Activated CD8-positive, alpha-beta memory T cell treated with anti-CD3 and anti-CD28 coated beads, Interleukin-2, amount 50 U/mL, for 48 hours (primary cell): ENCODE data around the gene LEAP2.
A peak's percentile ranks its signal among the peaks of the same experiment; 100 is the strongest.
"Not testable (repeated sequence)": the region's sequence is repeated elsewhere in the genome, so short reads cannot be mapped to it uniquely, and the experiment has no call there.

ENCODE experiments used
- DNase-seq: peaks from one replicate; pipeline ENCODE4 v3.0.0-alpha.2; 2020

LEAP2 gene

DNA sequence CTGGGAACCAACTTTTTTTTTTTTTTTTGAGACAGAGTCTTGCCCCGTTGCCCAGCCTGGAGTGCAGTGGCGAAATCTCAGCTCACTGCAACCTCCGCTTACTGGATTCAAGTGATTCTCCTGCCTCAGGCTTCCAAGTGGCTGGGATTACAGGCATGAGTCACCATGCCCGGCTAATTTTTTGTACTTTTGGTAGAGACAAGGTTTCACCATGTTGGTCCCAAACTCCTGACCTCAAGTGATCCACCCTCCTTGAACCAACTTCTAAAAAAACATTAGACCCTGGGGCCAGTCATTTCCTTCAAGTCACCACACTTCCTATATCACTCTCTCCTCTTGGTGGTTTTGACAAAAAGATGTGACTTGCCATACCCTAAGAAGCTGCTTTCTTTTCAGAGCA is 32.2 kb upstream of the LEAP2 start:
- DNase-seq = no peak

DNA sequence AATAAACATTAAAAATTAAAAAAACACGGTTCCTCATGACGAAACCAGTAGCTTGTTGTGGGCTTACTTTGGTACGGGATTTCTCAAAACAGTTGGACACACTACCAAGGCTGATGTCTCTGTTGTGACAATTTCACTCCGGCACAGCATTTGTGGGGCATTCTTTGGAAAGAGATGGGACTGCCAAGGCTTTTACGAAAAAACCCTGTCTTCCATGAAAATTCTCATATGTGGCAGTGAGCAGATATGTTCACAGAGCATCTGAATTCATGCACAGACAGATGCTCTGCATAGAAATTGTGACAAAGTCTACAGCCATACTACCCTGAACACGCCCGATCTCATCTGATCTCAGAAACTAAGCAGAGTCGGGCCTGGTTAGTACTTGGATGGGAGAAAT is 25.2 kb upstream of the LEAP2 start:
- DNase-seq = no peak

DNA sequence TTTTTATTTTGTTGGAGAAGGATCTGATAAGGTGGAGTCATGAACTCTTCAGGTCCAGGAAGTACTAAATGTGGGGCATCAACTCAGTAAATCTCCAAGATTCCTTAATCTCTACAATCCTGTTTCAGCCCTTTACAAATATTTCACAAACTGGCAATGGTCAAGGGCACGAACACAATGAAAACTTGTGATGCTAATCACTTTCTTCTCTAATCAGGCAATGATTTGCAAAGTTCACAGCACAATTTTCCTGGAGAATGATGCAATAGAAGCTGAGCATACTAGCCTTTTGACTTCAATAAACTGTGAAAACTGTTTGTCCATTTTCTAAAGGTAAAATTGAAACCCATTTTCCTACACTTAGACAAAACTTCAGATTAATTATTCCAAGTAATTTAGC is 24.1 kb upstream of the LEAP2 start:
- no peak for DNase-seq

DNA sequence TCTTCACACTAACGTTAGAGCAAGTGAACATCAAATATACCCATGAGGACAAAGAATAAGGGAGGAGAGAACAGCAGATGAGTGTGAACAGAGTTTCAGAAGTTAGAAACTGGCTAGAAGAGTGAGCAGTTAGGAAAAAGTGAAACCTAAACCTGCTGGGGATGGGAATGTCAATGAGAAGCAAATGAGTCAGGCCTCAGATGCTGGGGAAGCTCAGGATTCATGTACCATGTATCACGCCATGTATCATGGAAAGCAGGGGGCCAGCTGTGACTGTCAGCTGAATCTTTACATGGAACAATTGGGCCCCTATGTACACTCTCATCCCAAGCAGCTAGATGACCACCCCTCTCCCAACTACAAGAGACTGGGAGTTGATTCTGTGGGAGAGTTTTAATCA is 23.4 kb upstream of the LEAP2 start:
- no peak for DNase-seq

DNA sequence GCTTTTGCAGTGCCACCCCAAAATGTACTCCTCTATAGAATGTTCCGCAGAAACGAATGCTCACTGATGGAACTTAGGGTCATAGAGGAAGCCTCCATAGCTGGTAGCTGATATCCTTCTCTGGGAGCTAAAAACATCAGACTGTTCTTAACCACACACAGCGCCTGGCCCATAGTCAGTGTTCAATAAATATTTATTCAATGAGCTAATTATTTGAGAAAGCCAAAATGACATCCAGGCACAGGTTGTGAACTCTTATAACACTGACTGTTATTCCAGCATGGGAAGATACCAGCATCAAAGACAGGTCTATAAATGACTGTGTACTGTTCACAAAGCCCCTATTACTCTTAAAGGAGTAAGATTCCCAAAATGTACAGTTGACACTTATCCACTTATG is 20.1 kb upstream of the LEAP2 start:
- DNase-seq = peak; percentile 1

DNA sequence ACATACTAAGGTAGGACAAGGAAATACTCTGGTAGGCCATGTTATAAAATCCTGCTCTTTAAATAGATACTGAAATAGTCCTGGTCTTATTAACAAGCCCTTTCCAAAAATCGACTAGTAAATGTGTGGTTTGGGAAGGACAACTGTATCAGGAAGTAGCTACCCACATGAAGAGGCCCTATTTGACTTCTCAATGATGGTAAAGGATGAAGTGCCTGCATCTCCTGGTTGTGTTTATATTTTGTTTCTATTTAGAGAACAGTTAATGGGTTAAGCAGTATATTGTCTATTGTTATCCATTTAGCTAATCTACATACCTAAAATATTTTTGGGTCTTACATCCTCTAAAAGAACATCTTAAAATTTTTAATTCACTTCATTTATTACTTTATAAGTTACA is 19.7 kb upstream of the LEAP2 start:
- no peak for DNase-seq

DNA sequence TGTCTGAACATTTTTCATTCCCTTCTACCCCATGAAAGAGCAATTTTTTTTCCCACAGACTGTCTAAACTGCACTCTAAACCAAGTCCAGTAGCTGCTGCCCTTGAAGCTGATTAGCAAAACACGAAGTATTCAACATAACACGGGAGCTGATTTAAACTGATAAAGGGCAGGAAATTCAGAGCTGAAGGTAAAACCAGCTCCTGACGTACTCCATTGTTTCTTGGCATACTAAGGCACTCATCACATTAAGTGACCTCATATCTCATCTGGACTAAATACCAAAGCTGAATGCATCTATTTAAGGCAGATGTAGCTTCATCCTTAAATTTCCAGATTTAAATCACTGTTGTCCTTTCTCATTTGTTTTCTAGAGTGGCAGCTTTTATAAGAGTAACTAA is 19.2 kb upstream of the LEAP2 start:
- no peak for DNase-seq

DNA sequence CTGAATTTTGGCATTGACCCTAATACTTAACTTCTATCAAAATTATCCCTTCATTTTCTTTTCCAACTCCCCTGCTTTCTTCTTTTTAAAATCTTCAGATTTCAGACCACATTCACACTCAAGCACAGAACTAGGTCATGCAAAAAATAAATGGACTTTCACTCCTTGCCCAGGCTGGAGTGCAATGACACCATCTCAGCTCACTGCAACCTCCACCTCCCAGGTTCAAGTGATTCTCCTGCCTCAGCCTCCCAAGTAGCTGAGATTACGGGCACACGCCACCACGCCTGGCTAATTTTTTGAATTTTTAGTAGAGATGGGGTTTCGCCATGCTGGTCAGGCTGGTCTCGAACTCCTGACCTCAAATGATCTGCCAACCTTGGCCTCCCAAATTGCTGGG is 18.5 kb upstream of the LEAP2 start:
- DNase-seq = not testable (repeated sequence)

DNA sequence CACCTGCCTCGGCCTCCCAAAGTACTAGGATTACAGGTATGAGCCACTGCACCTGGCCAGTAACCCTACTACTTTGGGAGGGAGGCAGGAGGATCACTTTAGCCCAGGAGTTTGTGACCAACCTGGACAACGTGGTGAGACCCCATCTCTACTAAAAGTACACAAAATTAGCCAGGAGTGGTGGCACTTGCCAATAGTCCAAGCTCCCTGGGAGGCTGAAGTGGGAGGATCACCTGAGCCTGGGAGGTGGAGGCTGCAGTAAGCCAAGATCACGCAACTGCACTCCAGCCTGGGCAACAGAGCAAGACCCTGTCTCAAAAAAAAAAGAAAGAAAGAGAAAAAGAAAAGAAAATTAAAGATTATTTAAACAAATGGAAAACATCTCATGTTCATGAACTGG is 17.5 kb upstream of the LEAP2 start:
- DNase-seq = no peak

DNA sequence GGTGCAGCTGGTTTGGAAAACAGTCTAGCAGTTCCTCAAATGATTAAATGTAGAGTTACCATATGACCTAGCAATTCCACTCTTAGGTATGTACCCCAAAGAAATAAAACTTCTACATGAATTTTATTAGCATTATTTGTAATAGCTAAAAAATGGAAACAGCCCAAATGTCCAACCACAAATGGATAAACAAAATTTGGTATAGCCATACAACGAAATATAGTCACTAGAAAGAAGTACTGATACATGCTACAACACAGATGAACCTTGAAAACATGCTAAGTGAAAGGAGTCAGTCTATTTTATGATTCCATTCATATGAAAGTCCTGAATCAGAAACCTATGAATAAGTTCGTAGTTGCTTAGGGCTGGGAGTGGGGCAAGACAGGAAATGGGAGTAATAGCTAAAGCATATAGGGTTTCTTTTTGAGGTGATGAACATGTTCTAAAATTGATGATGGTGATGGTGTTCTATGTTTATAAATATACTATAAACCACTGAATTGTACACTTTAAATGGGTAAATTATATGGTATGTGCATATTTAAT is 13.5 kb upstream of the LEAP2 start:
- DNase-seq = no peak

DNA sequence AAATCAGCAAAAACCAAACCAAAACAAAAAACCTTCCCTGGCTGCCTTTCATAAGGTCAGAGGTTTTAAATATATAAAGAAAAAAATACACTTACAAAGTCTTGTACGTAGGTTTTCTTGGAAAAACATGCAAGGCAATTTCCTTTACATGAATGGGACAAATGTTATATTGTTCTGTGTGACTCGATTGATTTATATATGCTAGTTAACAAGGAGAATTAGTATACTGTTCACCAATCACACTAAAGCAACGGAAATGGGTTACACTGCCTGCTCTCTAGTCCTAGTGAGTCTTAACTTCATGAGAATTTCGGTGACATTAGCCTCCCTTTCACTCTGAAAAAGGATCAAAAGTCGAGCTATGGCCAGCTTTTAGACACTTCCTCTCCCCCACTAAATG is 12.7 kb upstream of the LEAP2 start:
- DNase-seq = no peak

DNA sequence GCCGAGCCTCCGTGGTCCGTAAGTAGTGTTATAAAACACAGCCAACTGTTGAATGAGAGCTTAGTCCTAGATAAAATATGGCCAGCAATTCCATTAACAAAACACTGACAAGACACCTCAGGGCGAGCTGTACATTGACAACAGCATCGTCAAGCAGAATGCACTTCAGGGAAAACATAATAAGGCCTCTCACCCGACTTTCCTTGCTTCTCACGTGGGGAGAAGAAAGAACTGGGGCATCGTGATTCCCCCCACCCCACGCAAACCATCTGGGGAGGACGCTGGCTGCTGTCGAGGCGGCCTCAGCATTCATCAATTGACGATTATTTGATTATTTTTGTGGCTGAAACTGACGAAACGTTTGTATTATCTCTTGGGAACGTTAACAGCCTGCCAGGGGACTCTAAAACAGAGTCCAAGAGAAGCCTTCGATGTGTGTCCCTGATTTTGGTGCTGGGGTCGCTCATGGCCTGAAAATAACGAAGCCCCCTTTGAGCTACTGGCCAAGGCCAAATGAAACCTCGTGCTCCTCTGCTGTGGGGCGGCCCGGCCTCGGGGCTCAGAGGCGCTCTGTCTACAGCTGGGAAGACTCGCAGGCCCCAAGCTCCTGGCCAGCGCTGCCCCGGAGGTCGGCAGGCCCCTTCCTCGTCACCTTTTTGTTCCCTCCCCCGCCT is 7.7 kb upstream of the LEAP2 start:
- no peak for DNase-seq

DNA sequence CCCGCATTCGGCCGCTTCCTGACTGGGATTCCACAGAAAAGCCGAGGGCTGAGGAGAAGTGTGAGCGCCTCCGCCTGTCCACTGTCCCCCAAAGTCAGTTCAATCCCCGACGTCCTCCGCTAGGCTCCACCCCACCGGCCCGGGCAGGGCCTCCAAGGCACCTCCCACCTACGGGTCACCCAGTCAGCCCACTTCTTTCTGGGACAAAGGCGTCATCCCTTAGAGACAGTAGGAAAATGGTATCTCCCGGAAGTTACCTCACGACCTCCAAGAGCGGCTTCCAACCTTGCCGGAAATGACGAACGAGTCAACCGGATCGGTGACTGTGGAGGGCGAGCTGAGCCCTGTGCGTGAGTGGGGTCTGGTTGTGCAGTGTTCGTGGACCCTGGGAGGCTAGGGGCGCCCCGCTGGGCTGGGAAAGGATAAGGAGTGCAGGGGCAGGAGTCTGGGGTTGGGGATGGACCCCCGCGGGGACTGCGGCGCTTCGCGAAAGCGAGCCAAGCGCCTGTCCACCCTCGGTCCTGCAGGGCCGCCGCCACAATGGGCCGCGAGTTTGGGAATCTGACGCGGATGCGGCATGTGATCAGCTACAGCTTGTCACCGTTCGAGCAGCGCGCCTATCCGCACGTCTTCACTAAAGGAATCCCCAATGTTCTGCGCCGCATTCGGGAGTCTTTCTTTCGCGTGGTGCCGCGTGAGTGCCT is 7.0 kb upstream of the LEAP2 start, which contains the start of the genes GDF9 and UQCRQ:
TSS of gene GDF9 (minus strand) at position 128 of the 704 bp plus-strand sequence. CDS start 1,936 bp downstream, outside the sequence.
TSS of gene UQCRQ (plus strand) at position 301 of the 704 bp plus-strand sequence. CDS start at position 541, 240 bp downstream.
- peak; percentile 91 for DNase-seq

DNA sequence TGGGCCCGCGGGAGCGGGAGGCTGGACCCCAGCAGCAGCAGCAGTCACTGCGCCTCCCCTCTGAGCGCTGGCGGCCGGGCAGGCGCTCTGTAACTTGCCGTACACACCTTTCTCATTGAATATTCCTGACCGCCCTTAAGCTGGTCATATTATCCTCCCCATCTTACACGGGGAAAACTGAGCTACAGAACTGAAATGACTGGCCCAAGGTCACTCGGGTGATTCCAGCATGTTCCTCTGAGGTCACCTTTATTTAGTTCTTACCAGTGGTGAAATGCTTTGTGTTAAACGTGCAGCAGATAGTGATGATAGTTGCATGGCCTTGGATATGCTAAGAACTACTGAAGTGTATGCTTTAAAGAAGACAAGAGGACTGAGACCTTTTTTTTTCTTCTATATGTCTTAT is 6.4 kb upstream of the LEAP2 start:
- DNase-seq = no peak

DNA sequence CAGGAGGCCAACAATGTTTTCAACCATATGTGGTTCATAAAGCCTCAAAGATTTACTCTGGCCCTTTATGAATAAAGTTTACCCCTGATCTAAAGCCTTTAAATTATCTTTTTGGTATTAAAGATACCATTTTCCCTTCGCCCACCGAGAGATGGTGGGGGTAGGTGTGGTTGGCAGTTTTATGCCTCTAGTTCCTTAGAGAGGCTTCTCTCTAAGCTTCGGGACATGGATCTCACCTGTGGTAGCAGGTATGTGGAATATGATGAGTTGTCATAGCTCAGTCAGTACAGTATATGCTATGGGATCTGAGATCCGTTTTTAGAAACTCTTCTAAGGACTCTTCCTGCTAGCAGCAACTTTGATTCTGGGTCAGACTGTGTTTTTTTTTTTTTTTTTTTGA is 4.7 kb upstream of the LEAP2 start:
- no peak for DNase-seq

DNA sequence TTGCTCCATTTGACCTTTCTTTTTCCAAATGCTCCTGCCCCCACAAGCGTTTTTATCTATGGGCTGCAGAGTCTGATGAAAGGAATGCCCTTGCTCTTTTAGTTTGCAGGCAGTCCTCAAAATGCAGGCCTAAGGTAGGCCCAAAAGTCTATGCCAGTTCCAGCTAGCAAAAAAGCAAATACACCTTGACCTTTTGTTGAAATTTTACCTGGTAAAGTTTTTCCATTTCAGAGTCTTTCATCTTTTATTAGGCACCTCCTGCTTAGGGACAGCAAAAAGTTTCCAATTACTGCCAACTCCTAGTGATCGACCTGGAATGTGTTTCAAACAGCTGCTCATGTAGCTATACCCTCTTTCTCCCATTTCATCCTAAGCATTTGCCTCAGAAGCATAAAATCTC is 2.7 kb upstream of the LEAP2 start:
- DNase-seq = no peak

DNA sequence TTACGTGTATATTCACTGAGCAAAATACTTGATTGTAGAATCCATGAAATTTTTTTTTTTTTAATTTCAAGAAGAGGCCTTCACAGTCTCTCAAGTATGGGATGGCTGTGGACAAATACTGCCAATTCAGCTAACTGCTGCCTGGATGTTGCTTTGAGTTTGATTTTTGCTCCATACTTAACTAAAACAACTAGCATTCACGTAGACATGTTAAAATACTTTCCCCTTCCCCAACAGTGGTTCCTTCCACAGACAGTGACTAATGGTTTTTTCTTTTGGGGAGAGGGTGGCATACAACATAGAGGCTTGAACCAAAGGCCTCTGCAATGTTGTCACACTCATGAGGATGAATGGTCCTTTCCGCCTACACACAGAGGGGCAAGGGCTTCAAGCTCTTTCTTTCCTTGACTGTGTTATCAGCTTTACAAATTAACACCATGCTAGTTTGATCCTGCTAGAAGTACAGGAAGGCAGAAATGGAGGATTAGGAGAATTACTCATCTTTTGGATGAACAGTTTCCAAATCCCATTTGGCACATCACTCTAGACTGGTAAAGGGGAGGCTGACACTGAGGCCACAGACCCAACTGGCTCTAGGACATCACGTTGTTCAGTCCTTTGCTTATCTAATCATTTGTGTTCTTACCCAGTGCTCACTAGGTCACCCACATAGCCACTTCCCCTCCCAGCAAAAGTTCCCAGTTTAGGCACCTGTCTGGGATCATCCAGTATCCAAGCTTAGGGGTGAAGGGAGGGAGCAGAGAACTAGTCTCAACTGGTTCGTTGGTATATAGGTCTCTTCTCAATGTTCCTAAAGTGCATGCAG is 1.8 kb upstream of the LEAP2 start:
- DNase-seq = no peak

DNA sequence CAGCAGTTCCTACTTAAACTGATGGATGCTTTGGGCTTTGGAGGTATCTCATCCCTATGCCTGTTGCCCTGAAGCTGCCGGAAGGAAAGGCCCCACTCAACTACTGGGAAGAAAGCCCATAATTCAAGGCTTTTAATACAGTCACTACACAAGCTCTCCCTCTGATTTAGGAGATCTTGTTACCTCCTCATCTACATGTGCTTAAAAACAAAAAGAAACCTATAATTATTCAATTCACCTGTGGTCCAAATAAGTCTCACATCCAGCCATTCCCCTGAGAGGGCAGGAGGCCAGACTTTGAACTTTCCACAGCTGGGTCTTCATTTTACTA is 715 bp upstream of the LEAP2 start:
- no peak for DNase-seq

DNA sequence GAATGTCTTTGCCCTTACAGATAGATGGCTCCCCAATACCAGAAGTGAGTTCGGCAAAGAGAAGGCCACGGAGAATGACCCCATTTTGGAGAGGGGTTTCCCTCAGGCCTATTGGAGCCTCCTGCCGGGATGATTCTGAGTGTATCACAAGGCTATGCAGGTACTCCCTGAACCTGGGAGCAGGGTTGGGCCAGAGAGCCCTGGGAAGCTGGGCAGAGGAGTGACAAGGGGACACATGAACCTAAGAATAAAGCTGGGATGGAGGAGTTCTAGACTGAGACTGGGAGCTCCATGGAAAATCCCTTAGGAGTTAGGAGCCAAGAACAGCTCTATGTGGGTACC is 433 bp downstream of the LEAP2 start:
- no peak for DNase-seq

DNA sequence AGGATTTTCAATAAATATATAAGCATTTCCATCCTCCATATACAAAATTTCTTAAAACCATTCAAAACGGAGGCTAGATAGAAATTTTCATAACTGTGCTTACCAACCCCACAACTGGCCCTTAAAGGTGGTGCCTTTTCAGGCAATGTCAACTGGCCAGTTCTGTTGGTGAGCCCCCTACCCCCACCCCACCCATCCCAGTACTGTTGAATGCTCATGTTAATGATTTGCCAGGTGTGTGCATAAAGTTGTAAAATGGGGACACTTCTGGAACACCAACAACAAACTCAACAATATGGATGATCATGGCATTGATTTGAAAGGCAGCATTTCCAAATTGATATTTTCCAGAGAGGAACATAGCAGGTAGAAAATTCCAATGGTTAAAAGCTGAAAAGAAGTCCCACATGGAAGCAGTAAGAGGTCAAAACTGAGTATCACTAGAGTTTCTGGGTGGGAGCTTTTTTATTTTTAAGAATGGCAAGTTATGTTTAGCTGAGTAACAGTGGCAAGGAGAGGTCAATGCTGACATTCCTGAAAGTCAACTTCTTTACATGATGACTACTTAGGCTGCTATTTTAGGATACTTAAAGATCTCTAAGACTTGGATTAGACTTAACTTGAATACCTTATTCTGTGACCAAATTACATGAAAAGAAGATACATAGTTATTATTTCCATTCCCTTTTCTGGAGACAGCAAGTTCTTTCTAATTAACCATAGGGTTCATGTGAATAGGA is 2.7 kb downstream of the LEAP2 start:
- no peak for DNase-seq

DNA sequence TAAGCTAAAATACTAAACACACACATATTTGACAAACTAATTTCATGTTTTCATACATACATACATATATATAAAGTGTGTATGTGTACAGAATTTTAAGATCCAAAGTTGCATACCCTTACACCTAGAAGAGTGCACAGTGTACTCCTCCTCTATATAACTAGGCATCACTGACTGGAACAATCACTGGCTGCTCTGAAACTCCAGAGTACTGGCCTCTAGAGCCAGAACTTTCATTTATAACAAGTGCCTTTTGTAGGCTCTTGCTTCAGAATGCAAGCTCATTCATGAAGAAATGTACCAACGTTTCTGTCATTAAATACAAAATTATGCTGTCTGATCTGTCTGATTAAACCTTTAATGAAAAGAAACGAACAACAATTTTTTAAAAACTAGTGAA is 4.0 kb downstream of the LEAP2 start:
- DNase-seq = no peak

DNA sequence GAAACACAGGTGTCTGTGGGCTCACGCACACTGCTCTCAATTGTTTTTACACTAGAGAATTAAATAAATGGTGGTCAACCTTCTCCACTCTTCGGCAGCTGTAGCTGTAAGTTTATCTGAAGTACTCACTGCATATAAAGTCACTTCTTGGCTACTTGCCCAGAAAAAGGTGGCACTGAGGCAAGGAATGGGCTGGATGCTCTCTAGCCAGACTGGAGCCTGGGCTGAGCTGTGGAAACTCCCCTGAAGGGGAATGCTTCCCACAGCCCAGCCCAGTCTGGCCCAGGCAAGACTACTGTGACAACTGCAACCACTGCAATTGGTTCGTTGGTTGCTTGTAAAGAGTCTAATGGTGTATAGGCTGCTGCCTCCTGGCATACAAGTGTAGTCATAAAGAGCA is 4.5 kb downstream of the LEAP2 start:
- no peak for DNase-seq

DNA sequence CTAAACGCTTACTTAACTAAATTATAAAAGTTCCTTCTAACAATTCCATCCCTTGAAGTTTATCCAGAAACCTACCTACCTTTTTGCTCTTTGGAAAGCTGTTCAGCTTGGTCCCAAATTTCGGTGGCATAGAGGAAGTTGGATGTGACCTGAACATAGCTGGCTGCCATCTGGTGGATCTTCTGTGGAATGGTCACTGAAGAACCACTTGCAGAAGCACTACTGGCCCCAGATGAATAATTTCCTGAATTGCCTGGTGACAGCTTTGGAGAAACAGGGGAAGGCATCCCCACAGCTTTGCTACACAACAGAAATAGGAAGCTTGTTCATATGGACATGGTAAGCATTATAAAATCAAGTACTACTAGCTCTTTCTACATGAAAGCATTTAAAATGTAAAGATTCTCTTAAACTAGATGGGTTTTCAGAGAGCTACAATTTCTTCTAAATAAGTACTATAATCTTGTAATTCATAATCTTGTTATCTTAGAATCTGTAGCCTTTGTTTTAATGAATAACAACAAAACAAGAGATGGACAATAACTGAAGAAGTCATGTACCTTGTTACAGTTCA is 9.9 kb downstream of the LEAP2 start:
- DNase-seq = no peak
